ENCODE results near the gene PIGU. TPM values are rescaled to one million over a fixed set of nuclear protein-coding genes. Genes with fewer than 3 reads are reported as not detected.
A peak's percentile ranks its signal among the peaks of the same experiment; 100 is the strongest.

The PIGU gene
- total RNA-seq, 1 donor from 2014 or later, result 12.3 TPM

DNA sequence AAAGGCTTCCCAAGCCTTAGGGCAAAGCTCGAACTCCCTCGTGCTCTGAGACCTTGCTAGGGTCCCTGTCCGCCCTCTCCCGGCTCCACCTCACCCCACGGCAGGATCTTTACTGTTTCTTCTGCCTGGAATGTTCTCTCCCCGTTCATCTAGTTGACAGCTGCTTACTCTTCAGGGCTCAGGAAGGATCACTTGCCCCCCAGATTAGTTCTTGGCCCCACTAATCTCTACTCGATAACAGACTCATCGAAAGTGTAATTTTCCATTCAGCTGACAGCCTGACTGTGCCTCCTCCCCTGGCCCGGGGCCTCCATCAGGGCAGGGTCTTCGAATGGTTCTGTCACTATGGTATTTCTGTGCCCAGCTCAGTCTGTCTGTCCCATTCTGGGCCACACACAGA lies 115.2 kb downstream of the PIGU start:
- H3K27ac ChIP-seq, result no peak overlapping the region
- no peaks in the 10 kb centered on the region for H3K9me3 ChIP-seq
- H3K4me1 ChIP-seq, result peaks cover 23% of the 10 kb centered on the region
- no peak for TF ChIP-seq POLR2A (IDR thresholded peaks at IDR 0.05)
- TF ChIP-seq POLR2AphosphoS5 (IDR thresholded peaks at IDR 0.05; ENCODE audit: insufficient read depth in 1 of 2, low read depth in 1 of 2), result no peak
- H3K4me3 ChIP-seq, result no peak overlapping the region
- intact Hi-C loops (cut with DNase I), result no loop called here
- no peaks in the 10 kb centered on the region for H3K27me3 ChIP-seq
- no peak for DNase-seq (ENCODE audit: extremely low spot score in 2 of 2)
- no peaks in the 10 kb centered on the region for H3K36me3 ChIP-seq

- peaks cover 23% of the 10 kb centered on the region for H3K4me1 ChIP-seq
- intact Hi-C loops (cut with DNase I), result no loop called here
- no peaks in the 10 kb centered on the region for H3K36me3 ChIP-seq
- no peak overlapping the region for H3K27ac ChIP-seq
- TF ChIP-seq, protein P1, sequence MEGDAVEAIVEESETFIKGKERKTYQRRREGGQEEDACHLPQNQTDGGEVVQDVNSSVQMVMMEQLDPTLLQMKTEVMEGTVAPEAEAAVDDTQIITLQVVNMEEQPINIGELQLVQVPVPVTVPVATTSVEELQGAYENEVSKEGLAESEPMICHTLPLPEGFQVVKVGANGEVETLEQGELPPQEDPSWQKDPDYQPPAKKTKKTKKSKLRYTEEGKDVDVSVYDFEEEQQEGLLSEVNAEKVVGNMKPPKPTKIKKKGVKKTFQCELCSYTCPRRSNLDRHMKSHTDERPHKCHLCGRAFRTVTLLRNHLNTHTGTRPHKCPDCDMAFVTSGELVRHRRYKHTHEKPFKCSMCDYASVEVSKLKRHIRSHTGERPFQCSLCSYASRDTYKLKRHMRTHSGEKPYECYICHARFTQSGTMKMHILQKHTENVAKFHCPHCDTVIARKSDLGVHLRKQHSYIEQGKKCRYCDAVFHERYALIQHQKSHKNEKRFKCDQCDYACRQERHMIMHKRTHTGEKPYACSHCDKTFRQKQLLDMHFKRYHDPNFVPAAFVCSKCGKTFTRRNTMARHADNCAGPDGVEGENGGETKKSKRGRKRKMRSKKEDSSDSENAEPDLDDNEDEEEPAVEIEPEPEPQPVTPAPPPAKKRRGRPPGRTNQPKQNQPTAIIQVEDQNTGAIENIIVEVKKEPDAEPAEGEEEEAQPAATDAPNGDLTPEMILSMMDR (IDR thresholded peaks at IDR 0.05), result no peak
- TF ChIP-seq POLR2AphosphoS5 (IDR thresholded peaks at IDR 0.05; ENCODE audit: insufficient read depth in 1 of 2, low read depth in 1 of 2) (no peak), POLR2A (IDR thresholded peaks at IDR 0.05) (no peak)
- no peaks in the 10 kb centered on the region for H3K9me3 ChIP-seq
- DNase-seq (ENCODE audit: extremely low spot score in 2 of 2), result no peak
- no peak overlapping the region for H3K4me3 ChIP-seq
- no peaks in the 10 kb centered on the region for H3K27me3 ChIP-seq
These were observed 116.3 kb downstream of the PIGU start for GRCh38 chr20:34560614-34561013.

DNA sequence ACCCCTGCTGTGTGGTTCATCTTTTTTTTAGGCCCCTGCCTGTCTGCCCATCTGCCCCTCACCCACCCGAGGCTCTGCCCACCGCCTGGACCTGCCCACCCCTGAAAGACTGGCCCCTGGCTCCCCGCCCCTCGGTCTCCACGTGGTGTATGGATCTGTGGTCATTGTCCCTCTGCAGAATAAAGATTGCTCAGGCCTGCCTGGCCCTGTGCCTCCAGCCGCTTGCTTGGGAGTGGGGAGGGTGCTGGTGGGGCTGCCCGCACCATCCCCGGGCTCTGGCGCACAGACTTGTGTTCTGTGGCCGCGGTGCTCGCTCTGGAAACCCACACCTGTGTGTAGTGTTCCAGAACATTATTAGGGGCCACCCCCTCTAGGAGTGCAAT lies 116.8 kb downstream of the PIGU start:
- intact Hi-C loops (cut with DNase I), result no loop called here
- Histone ChIP-seq H3K27me3 (no peaks in the 10 kb centered on the region), H3K27ac (peak overlapping the region; percentile 95), H3K4me3 (peak overlapping the region in 1 of 2 donors; percentile 94), H3K36me3 (no peaks in the 10 kb centered on the region), H3K4me1 (peaks cover 23% of the 10 kb centered on the region), H3K9me3 (no peaks in the 10 kb centered on the region)
- no peak for DNase-seq (ENCODE audit: extremely low spot score in 2 of 2)
- TF ChIP-seq, protein P1 (IDR thresholded peaks at IDR 0.05), result no peak
- TF ChIP-seq POLR2AphosphoS5 (IDR thresholded peaks at IDR 0.05; ENCODE audit: insufficient read depth in 1 of 2, low read depth in 1 of 2) (no peak), POLR2A (IDR thresholded peaks at IDR 0.05) (no peak)

GRCh38 chr20:34559311-34560140 lies 117.4 kb downstream of the PIGU start:
- peak overlapping the region; percentile 78 to 94 for H3K4me3 ChIP-seq
- TF ChIP-seq, protein P1 (IDR thresholded peaks at IDR 0.05), result no peak
- no peak for TF ChIP-seq POLR2A (IDR thresholded peaks at IDR 0.05)
- no peak for TF ChIP-seq POLR2AphosphoS5 (IDR thresholded peaks at IDR 0.05; ENCODE audit: insufficient read depth in 1 of 2, low read depth in 1 of 2)
- intact Hi-C loops (cut with DNase I), result no loop called here
- no peak for DNase-seq (ENCODE audit: extremely low spot score in 2 of 2)
- peak overlapping the region; percentile 95 for H3K27ac ChIP-seq
- no peaks in the 10 kb centered on the region for H3K27me3 ChIP-seq
- H3K4me1 ChIP-seq, result peaks cover 23% of the 10 kb centered on the region
- no peaks in the 10 kb centered on the region for H3K9me3 ChIP-seq
- H3K36me3 ChIP-seq, result no peaks in the 10 kb centered on the region

- Histone ChIP-seq H3K9me3 (no peaks in the 10 kb centered on the region), H3K27me3 (no peaks in the 10 kb centered on the region), H3K27ac (peak within 1 kb of the TSS; percentile 95), H3K4me1 (peaks cover 23% of the 10 kb centered on the region), H3K36me3 (no peaks in the 10 kb centered on the region), H3K4me3 (peak within 1 kb of the TSS; percentile 78 to 94)
- intact Hi-C loops (cut with DNase I), result no loop called here
- peak in 1 of 2 donors; percentile 96 for DNase-seq (ENCODE audit: extremely low spot score in 2 of 2)
- TF ChIP-seq, protein P1 (IDR thresholded peaks at IDR 0.05), result no peak
- TF ChIP-seq POLR2A (IDR thresholded peaks at IDR 0.05) (peak; percentile 49 to 60), POLR2AphosphoS5 (IDR thresholded peaks at IDR 0.05; ENCODE audit: insufficient read depth in 1 of 2, low read depth in 1 of 2) (peak; percentile 51 to 94)
These were observed 118.3 kb downstream of the PIGU start, which contains the start of gene MAP1LC3A for GRCh38 chr20:34558320-34559218. MAP1LC3A (plus strand) TSS chr20:34558718; CDS start chr20:34558869, 151 bp downstream.
